HG03196 (cell line): Measurements from ENCODE around the gene VWA7.
A peak's percentile ranks its signal among the peaks of the same experiment; 100 is the strongest.

Source experiments
- ATAC-seq: cut with Tn5 transposase; IDR thresholded peaks from one replicate; pipeline ENCODE4 v1.9.1; 2021; ENCODE audit not compliant: unreplicated experiment

VWA7 gene

DNA sequence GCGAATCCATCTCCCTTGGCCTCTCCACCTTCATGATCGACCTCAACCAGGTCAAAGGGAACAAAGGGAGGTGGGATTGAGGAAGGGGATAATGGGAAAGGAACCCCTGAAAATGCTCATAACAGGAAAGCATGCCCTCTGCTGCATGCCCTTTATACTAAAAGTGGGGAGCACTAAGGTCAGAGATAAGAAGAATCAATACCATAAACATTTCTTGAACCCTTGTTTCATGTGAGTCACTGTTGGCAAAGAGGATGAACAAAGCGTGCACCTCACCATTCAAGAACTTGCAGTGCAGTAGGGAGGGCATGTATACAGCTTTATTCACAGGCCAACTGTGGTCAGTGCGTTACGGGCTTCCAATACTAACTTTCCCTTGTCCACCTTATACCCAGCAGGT is 16.3 kb downstream of the VWA7 start:
- ATAC-seq = no peak

DNA sequence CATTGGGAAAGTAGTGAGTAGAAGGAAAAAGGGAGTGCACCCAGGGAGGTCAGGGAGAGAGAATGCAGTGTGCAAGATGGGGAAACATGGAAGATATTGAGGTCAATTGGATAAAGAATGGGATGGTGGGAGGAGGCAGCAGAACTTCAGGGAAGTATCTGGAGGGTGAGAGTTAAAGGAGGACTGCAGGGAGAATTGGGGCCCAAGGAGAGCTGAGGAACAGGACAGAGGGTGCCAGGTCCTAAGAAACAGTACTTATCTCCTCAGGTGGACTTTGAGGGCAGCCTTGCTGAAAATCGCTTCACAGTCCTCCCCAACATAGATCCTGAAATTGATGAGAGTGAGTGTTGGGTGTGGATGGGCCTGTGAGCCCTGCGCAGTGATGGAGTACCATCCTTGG is 18.8 kb downstream of the VWA7 start:
- no peak for ATAC-seq

DNA sequence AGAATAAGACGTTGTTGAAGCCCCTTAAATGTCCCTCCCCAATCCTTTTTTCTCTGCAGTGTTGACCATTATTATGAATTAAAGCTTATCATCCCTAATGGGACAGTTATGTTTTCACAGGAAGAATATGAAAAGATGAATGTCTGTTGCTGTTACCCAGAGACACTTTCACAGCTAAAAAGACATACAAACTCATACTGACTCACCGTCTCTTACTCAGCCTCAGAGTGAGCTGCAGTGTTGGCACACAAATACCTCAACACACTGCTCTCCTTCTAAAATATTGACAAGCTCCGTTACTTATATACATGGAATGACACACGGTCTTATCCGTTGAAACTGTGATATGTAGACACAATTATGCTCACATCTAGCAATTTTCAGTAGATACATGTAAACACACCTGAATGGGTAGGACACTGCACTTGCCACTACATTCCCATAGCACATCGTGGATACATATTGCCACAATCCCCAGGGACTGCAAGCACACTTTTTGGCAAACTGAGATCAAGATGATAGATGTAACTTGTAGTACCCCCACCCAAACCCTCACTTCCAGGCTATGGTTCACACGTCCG is 24.3 kb downstream of the VWA7 start:
- ATAC-seq = no peak

DNA sequence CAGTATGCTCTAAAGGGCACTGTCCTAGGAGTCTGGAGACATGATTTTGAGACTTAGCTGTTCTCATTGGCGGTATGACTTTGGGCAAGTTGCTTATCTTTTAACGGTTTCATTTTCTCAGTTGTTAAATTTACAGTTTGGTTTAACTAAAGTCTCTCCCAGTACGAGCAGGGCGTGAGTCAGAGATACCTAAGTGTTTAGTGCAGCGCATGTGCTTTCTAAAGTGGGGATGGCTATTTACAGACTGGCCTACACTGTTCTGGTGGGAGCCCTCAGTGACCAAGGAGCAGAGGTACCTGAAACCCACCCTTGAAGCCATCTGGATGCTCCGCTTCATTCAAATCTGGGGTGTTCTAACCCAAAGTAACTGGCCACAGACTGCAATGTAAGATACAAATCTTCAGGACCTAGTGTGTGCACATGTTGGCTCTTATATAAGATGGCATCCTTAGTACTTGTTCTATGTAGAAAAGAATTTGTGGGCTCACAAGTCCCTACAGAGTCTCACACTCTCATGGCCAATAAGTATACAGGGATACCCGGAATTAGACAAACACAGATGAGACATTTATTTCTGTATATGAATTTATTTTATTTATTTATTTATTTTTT is 26.6 kb downstream of the VWA7 start:
- ATAC-seq = no peak

DNA sequence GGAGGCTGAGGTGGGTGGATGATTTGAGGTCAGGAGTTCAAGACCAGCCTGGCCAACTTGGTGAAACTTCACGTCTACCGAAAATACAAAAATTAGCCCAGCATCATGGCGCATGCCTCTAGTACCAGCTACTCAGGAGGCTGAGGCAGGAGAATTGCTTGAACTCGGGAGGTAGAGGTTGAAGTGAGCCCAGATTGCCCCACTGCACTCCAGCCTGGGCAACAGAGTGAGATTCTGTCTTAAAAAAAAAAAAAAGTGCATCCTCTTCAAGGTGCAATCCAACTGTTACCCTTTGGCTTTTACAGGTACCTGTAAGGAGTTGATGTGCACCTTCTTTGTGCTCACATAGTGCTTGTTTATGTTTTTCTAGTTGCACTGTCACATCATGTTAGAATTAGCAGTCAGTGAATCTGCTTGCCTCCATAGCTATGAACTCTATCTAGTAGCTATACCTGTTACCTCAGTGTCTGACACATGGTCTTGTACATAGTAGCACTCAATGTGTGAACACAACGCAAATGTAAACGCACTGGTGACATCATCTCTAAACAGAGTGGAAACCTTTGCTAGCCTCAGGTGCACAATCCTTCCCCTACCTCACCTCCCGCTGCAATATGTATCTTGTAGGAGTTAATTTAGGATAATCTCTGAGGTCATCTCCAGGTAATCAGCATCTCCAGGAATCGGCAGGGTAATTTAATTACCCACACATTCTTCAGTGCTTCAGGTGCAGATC is 27.7 kb downstream of the VWA7 start:
- no peak for ATAC-seq

DNA sequence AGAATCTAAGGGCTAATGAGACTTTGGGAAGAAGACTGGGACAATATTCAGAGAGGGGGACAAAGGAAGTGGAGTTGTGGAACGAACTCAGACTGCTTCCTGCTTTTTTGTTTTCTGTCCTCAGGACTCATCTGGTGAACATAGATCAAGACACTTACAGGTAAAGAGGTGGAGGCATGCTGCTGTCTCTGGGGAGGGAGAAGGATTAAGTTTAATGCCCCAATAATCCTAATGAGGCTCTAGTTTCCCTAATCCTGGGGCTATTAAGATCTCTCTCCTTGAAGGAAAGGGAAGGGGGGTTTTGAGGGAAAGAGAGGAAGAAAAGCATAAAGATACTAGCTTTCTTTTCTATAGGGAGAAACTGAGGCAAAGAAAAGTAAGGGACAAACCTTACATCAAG is 32.7 kb downstream of the VWA7 start:
- no peak for ATAC-seq

DNA sequence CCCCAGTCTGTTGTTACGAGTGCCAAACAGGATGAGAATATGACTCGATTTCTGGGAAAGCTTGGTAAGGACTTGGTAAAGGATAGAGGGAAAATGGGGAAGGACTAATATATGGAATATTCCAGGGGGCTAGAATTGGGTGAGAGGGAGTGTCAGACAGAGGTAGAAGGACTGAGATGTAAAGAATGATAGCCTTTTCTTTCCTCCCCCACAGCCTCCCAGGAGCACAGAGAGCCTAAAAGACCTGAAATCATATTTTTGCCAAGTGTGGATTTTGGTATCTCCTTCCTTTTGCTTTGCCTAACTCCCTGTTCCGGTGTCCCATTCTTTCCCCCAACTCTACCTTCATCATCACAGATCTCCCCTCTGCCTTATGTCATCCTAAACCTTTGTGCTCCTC is 34.2 kb downstream of the VWA7 start:
- no peak for ATAC-seq

DNA sequence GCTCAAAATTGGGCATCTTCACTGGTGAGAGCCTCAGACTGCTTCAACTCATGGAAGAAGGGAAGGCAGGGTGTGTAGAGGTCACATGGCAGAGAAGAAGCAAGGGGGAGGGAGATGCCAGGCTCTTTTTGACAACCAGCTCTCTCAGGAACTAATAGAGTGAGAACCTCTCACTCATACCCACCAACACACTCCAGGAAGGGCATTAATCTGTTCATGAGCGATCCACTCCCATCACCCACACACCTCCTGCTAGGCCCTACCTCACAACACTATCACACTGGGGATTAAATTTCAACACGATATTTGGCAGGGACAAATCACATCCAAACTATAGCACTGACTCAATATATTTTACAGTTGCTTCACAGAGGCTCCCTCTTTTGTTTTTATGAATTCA is 35.3 kb downstream of the VWA7 start:
- no peak for ATAC-seq

DNA sequence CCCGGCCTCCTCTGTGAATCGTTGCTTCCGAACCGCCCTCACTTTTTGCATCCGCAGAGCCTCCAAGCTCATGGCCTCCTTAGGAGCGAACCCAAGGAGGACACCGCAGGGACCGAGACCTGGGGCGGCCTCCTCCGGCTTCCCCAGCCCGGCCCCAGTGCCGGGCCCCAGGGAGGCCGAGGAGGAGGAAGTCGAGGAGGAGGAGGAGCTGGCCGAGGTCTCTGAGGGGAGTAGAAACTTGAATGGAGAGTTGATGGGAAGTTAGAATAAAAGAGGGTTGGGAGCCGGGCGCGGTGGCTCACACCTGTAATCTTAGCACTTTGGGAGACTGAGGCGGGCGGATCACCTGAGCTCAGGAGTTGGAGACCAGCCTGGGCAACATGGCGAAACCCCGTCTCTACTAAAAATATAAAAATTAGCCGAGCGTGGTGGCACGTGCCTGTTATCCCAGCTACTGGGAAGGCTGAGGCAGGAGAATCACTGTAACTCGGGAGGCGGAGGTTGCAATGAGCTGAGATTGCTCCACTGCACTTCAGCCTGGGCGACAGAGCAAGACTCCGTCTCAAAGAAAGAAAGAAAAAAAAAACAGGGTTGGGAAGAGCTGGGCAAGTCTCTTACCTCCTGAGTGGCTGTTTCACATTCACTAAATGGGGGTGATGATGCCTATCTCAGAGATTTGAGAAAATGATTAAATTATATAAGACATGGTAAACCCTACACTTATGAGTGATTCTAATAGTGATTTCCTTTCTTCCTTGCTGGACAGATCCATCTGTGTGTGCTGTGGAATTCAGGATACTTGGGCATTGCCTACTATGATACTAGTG is 36.5 kb downstream of the VWA7 start:
- ATAC-seq = no peak

DNA sequence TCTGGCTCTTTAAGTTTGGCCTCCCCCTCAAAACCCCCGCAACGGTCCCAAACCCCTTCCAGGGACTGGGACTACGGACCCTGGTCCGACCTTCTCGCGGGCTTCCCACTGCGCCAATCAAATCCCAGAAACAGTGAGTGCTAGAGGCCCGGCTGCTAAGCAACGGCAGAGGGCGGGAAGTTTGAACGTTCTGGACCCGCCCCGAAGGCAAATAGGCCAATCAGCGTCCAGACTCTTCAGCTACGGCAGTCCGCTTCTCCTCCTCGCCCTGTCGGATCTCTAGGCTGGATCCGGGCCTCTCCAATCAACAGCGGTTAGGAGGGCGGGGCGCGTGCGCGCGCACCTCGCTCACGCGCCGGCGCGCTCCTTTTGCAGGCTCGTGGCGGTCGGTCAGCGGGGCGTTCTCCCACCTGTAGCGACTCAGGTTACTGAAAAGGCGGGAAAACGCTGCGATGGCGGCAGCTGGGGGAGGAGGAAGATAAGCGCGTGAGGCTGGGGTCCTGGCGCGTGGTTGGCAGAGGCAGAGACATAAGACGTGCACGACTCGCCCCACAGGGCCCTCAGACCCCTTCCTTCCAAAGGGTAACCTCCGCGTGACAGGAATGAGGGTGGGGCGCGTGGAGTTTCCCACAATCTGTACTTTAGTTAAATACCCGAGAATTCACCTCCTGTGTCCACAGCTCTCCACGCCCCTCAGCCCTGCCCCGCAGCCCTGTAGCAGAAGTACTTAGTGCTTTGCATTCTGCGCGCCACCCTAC is 37.3 kb downstream of the VWA7 start, which contains the start of gene MSH5:
Gene MSH5 (plus strand): TSS at position 367 of the 758 bp plus-strand sequence. CDS start 462 bp downstream, outside the sequence.
- peak; percentile 56 for ATAC-seq

DNA sequence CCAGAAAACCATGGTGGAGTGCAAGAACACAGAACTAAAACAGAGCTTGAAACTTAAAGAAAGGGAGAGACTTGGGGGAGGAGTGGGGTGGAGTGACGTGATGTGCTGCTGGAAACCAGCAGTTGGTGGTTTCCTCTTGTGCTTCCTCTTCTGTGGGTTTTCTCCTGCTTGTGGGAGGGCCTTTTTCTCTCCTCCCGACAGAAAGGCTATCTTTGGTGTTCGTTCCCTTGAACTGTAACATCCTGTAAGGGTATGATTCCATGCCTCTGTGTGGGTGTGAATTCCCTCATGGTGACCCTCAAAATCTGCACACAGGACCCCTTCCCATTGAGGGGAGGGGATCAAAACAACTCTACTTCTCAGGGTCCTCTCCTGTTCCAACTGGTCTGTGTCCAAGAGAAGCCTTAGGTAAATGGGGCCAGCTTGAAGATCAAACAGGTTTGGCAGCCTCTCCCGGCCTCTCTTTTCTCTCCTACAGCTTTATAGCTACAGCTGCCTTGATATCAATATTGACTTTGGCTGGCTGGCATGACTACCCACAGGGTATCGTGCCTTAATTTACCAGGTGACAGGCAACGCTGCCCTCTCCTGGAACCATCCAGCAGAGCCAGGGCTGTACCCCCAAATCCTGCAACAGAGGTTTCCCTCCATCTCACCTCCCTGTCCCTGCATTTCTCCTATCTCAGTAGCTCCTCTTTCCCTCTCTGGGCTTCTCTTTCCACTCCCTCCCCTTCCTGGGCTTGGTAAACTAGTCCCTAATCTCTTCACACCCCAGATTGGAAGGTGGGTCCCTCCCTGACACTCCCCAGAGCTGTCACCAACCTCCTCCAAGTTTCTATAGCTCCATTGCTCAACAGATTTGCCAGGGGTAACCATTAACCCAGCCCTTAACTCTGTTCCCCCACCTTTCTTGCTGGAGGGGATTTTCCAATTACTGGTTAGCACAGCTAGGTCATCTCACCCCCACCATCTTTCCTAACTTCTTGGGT is 38.8 kb downstream of the VWA7 start:
- ATAC-seq = no peak

DNA sequence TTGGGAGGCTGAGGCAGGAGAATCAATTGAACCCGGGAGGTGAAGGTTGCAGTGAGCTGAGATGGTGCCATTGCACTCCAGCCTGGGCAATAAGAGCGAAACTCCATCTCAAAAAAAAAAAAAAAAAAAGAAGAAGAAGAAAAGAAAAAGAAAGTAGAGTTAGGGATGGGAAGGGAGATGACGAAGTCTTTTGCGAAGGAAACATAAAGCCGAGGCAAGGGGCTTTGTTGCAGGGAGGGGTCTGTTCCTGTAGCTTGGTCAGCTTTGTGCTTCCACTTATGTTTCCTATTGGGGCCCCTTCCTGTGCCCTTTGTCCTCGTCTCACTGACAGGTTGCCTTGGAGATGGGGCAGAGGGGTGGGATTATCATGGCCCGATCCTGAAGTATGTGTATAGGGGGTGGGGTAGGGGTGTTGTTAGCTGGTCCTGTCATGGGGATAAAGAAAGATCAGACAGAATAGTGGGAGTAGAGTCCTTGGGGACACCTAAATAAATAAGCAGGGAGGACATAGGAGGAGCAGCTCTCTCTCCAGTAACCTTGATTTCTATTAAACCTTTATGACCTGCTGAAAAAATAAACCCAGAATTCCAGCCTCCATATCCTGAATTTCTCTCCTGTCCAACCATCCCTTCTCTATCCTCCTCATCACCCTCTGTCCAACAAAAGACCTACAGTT is 39.7 kb downstream of the VWA7 start:
- ATAC-seq = no peak

DNA sequence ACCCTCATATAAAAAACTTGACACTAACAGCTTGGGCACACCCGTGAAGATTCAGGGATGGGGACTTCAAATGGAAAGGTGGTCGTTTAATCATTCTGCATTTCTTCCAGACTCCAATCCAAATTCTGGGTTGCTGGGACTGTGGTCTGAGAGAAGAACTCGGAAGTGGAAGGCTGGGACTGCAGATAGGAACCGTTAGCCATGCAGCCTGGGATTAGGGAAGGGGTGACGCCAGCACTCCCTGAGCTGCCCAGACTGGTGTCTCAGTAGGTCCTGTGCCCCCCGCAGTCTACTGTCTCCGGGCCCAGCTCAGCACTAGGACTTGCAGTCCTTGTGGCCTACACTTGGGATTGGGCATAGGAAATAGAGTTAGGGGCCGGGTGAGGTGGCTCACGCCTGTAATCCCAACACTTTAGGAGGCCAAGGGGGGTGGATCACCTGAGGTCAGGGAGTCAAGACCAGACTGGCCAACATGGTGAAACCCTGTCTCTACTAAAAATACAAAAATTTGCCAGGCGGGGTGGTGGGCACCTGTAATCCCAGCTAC is 40.3 kb downstream of the VWA7 start:
- no peak for ATAC-seq

DNA sequence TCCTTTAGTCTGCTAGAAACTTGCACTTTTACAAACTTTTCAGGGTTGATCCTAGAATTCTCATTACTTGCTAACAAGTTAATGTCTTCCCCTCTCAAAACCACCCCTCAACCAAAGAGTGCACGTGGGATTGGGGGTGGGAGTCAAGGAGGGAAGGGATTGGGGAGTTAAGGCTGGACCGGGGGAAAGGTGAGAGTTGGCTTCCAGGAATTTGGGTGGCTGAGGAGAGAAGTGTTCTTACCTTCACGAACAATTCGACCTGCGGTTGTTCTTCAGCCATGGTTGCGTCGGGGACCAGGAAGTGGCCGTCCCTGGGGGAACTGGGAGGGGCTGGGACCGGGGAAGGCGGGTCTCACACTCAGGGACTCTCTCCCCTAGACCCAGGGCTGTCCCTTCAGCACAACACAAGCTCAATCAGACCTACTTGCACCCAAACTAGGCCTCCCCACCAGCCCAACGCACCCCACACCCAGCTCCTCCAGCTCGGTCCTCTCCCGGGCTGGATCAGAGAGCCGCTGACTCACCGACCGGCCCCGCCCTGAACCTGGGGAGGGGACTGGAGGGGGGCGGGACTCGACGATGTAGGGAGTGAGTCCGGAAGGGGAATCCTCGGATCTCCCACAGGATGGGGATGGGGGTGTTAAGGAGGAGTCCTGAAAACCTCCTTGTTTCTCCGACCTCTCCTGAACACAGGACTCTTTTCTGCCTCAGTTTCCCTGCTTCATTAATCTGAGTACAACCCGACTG is 40.9 kb downstream of the VWA7 start, which contains the start of gene CLIC1:
Gene CLIC1 (minus strand): TSS at position 510 of the 747 bp plus-strand sequence. CDS start 230 bp downstream, at position 280.
- peak; percentile 23 for ATAC-seq

DNA sequence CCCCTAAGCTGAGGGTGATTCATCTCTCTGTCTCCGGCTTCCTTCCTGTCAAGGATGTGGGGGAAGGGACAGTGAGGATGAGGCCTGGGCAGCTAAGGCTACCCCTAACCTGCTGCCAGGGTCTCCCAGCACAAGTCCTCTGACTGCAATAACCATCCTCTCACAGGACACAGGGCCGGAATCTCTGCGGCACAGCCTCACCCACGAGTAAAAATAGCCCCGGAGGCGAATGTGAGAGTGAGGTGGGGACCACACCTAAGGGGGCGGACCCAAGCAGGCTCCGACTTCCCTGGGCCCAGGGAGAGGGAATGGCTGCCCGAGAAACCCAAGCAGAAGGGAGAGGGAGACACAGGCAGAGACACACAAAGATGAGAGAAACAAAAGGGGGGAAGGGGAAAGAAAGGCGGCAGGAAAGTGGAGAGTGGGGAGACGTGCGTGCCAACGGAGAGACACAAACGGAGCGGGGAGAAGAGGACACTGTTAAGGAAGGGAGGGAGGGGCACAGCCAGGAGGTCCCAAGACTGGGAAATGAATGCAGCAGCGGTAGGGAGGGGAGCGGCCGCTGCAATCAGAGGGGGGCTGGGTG is 42.2 kb downstream of the VWA7 start:
- peak; percentile 33 for ATAC-seq

DNA sequence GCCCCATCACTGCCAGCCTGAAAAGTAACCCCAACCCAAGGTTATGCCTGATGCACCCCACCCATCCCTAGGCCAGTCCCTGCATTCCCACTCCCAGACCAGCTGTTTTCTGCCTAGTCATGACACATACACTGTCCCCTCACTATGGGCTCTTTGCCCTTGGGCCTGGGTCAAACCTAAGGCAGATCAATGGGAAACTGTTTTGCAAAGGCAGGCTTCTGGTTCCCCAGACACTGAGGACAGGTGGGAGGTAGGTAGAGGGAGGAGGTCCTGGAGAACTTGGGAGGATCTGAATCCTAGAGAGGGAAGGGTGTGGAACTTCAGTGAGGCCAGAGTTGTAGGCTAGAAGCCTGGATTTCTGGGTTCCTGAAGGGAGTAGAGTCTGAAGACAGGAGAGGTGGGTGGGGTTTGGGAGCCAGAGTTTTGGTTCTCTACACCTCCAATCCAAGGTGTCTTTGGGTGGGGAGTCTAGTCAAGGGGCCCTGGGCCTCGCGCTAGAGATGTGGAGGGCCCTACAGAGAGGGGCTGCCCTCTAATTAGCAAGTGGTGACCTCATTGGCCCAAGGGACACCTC is 42.8 kb downstream of the VWA7 start:
- ATAC-seq = no peak

DNA sequence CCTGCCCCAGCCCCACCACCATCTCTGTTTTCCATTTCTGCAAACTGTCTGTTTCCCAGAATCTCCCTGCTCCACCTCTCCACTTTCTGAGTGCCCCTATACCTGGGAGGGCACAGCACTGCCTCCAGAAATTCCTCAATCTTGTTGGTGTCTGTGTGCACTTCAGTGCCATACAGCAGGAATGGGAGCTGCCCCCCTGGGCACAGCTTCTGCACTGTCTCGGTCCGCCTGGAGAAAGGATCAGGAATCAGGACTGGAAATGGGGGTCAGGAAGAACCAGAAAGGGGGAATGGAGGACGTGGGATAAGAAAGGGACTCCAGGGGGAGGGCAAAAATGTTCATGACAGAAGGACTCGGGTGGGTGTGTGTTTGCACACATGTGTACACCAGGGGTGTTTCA is 43.4 kb downstream of the VWA7 start:
- no peak for ATAC-seq
